ENCODE results near the gene SLC39A6.
"Not testable (repeated sequence)": the region's sequence is repeated elsewhere in the genome, so short reads cannot be mapped to it uniquely, and the experiment has no call there.

The SLC39A6 gene

DNA sequence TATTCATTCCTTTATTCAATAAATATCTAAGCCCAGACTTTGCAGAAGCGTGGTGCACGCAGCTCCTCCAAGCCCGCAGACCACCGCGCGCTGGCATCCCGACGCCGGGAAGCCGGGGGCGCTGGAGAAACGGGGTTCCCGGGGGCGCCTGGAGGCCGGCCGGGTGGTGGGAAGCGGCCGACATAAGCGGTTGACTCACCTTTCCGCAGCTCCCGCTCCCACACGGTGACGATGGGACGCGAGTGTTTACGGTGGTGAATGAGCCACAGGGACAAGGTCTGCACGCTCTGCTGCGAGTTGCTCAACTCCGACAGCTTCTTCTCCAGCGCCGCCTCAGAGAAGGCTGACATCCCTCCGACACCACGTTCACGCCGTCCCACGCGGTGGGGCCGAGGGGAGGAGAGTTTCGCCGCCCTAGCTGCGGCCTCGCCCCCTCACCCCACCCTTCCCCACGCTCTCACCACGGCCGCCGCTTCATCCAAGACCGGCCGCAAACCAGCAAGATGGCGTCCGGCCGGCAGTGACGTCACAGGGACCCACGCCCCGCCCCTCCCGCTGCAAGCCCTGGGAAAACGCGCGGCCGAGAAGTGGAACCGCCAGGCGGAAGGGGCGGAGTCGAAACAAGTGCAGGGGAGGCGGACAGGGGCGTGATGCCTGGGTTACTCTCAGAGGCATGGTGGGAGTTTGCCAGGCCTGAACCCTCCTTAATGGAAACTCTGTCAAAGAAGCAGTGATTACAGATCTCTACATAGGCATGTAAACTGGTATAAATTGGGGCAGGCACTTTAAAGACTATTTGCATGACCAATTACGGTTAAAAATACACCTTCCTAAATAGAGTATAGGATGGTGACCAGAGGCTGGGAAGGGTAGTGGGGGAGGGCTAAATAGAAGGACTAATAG lies 61.8 kb downstream of the SLC39A6 start, which contains the start of gene RPRD1A:
RPRD1A (minus strand) TSS at position 505 of the 903 bp plus-strand sequence; CDS start at position 350, 155 bp downstream.
- H3K4me3 ChIP-seq (ENCODE audit: low read depth in 1 of 2, low read length in 2 of 2) = peak within 1 kb of the TSS; percentile 78 to 98
- peak within 1 kb of the TSS; percentile 91 for H3K27ac ChIP-seq (ENCODE audit: low read depth, low read length)
- H3K4me1 ChIP-seq (ENCODE audit: control insufficient read depth in 1 of 2, insufficient read depth in 2 of 2, low read length in 2 of 2) = peaks cover 10% of the 10 kb centered on the region in 2 donors
- no peaks in the 10 kb centered on the region for H3K9me3 ChIP-seq (ENCODE audit: control insufficient read depth in 1 of 2, low read length in 2 of 2)
- no peaks in the 10 kb centered on the region for H3K36me3 ChIP-seq (ENCODE audit: control insufficient read depth in 1 of 2, insufficient read depth in 2 of 2, low read length in 2 of 2)
- no peaks in the 10 kb centered on the region for H3K27me3 ChIP-seq (ENCODE audit: control insufficient read depth in 1 of 2, insufficient read depth in 2 of 2, low read length in 2 of 2)
- peak within 1 kb of the TSS; percentile 77 to 96 for H3K9ac ChIP-seq (ENCODE audit: low read depth in 1 of 2, low read length in 2 of 2)

- H3K4me3 ChIP-seq (ENCODE audit: low read depth in 1 of 2, low read length in 2 of 2) = peak overlapping the region; percentile 78 to 98
- H3K36me3 ChIP-seq (ENCODE audit: control insufficient read depth in 1 of 2, insufficient read depth in 2 of 2, low read length in 2 of 2) = no peaks in the 10 kb centered on the region
- H3K9ac ChIP-seq (ENCODE audit: low read depth in 1 of 2, low read length in 2 of 2) = peak overlapping the region; percentile 77 to 96
- H3K4me1 ChIP-seq (ENCODE audit: control insufficient read depth in 1 of 2, insufficient read depth in 2 of 2, low read length in 2 of 2) = peaks cover 10% of the 10 kb centered on the region in 2 donors
- peak overlapping the region; percentile 91 for H3K27ac ChIP-seq (ENCODE audit: low read depth, low read length)
- H3K9me3 ChIP-seq (ENCODE audit: control insufficient read depth in 1 of 2, low read length in 2 of 2) = no peaks in the 10 kb centered on the region
- H3K27me3 ChIP-seq (ENCODE audit: control insufficient read depth in 1 of 2, insufficient read depth in 2 of 2, low read length in 2 of 2) = no peaks in the 10 kb centered on the region
Observed at GRCh38 chr18:36066686-36067054, 62.5 kb downstream of the SLC39A6 start.

DNA sequence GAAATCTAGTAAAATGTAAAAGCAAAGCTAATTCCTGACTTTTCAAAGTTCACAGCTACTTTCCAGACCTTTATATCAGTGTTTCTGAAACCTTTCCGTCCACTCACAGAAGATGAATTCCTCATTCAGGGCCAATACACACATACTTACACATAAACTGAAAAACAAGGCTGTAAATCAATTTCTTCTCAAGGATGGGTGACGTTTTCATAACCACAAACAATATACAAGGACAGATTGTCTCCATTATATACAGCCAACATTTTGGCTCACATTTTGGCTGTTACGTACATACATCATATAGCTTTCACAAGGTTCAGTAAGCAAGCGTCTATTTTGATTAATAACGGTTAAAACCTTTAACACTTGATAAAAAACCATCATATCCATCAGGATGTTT lies 63.1 kb downstream of the SLC39A6 start:
- H3K9ac ChIP-seq (ENCODE audit: low read depth in 1 of 2, low read length in 2 of 2) = peak overlapping the region; percentile 28 to 77
- H3K4me3 ChIP-seq (ENCODE audit: low read depth in 1 of 2, low read length in 2 of 2) = peak overlapping the region; percentile 78 to 98
- no peaks in the 10 kb centered on the region for H3K9me3 ChIP-seq (ENCODE audit: control insufficient read depth in 1 of 2, low read length in 2 of 2)
- no peaks in the 10 kb centered on the region for H3K36me3 ChIP-seq (ENCODE audit: control insufficient read depth in 1 of 2, insufficient read depth in 2 of 2, low read length in 2 of 2)
- H3K27ac ChIP-seq (ENCODE audit: low read depth, low read length) = no peak overlapping the region
- H3K4me1 ChIP-seq (ENCODE audit: control insufficient read depth in 1 of 2, insufficient read depth in 2 of 2, low read length in 2 of 2) = peaks cover 10% of the 10 kb centered on the region in 2 donors
- no peaks in the 10 kb centered on the region for H3K27me3 ChIP-seq (ENCODE audit: control insufficient read depth in 1 of 2, insufficient read depth in 2 of 2, low read length in 2 of 2)

DNA sequence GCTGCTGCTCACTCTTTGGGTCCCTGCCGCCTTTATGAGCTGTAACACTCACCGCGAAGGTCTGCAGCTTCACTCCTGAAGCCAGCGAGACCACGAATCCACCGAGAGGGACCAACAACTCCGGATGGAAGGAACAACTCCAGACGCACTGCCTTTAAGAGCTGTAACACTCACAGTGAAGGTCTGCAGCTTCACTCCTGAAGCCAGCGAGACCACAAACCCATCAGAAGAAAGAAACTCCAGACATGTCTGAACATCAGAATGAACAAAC lies 64.4 kb downstream of the SLC39A6 start:
- not testable (repeated sequence) for H3K27ac ChIP-seq (ENCODE audit: low read depth, low read length); H3K9ac ChIP-seq (ENCODE audit: low read depth in 1 of 2, low read length in 2 of 2); H3K4me3 ChIP-seq (ENCODE audit: low read depth in 1 of 2, low read length in 2 of 2); H3K27me3 ChIP-seq (ENCODE audit: control insufficient read depth in 1 of 2, insufficient read depth in 2 of 2, low read length in 2 of 2); H3K9me3 ChIP-seq (ENCODE audit: control insufficient read depth in 1 of 2, low read length in 2 of 2); H3K4me1 ChIP-seq (ENCODE audit: control insufficient read depth in 1 of 2, insufficient read depth in 2 of 2, low read length in 2 of 2); H3K36me3 ChIP-seq (ENCODE audit: control insufficient read depth in 1 of 2, insufficient read depth in 2 of 2, low read length in 2 of 2)

DNA sequence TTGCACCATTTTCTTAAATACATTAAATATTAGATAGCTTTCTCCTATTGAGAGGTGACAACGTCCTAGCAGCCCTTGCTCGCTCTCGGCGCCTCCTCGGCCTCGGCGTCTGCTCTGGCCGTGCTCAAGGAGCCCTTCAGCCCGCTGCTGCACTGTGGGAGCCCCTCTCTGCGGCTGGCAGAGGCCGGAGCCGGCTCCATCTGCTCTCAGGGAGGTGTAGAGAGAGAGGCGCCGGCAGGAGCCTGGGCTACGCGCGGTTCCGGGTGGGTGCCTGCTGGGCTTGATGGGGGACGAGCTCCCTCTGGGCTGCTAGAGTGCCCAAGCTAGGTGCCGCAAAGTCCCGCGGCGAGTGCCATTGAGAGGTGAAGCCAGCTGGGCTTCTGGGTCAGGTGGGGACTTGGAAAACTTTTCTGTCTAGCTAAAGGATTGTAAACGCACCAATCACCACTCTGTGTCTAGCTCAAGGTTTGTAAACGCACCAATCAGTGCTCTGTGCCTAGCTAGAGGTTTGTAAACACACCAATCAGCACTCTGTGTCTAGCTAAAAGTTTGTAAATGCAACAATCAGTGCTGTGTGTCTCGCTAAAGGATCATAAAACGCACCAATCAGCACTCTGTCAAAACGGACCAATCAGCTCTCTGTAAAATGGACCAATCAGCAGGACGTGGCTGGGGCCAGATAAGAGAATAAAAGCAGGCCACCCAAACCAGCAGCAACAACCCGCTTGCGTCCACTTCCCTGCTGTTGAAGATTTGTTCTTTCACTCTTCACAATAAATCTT lies 64.9 kb downstream of the SLC39A6 start:
- Histone ChIP-seq H3K27ac (ENCODE audit: low read depth, low read length) (no peak overlapping the region), H3K9me3 (ENCODE audit: control insufficient read depth in 1 of 2, low read length in 2 of 2) (no peaks in the 10 kb centered on the region), H3K9ac (ENCODE audit: low read depth in 1 of 2, low read length in 2 of 2) (no peak overlapping the region), H3K36me3 (ENCODE audit: control insufficient read depth in 1 of 2, insufficient read depth in 2 of 2, low read length in 2 of 2) (no peaks in the 10 kb centered on the region), H3K4me1 (ENCODE audit: control insufficient read depth in 1 of 2, insufficient read depth in 2 of 2, low read length in 2 of 2) (peaks cover 10% of the 10 kb centered on the region in 2 donors), H3K4me3 (ENCODE audit: low read depth in 1 of 2, low read length in 2 of 2) (no peak overlapping the region), H3K27me3 (ENCODE audit: control insufficient read depth in 1 of 2, insufficient read depth in 2 of 2, low read length in 2 of 2) (no peaks in the 10 kb centered on the region)

GRCh38 chr18:36058674-36059073 lies 70.5 kb downstream of the SLC39A6 start:
- Histone ChIP-seq H3K36me3 (ENCODE audit: control insufficient read depth in 1 of 2, insufficient read depth in 2 of 2, low read length in 2 of 2) (no peaks in the 10 kb centered on the region), H3K27me3 (ENCODE audit: control insufficient read depth in 1 of 2, insufficient read depth in 2 of 2, low read length in 2 of 2) (no peaks in the 10 kb centered on the region), H3K4me3 (ENCODE audit: low read depth in 1 of 2, low read length in 2 of 2) (no peak overlapping the region), H3K27ac (ENCODE audit: low read depth, low read length) (no peak overlapping the region), H3K9ac (ENCODE audit: low read depth in 1 of 2, low read length in 2 of 2) (no peak overlapping the region), H3K9me3 (ENCODE audit: control insufficient read depth in 1 of 2, low read length in 2 of 2) (no peaks in the 10 kb centered on the region), H3K4me1 (ENCODE audit: control insufficient read depth in 1 of 2, insufficient read depth in 2 of 2, low read length in 2 of 2) (no peaks in the 10 kb centered on the region)
